Measurements from ENCODE around the gene CHMP2A. TPM values are rescaled to one million over a fixed set of nuclear protein-coding genes. Genes with fewer than 3 reads are reported as not detected.

CHMP2A gene
- total and polyA plus RNA-seq, 7 experiments from 2014 or later, result 64.3 to 193 (median 98.2) TPM

GRCh38 chr19:58529405-58529804, 25.5 kb downstream of the CHMP2A start:
- DNase-seq (no peak), ATAC-seq (no peak)
- no peak overlapping the region for H3K27ac Mint-ChIP-seq
- H3K27me3 Mint-ChIP-seq, result peaks cover 0 to 7% (median 0%) of the 10 kb centered on the region in 5 donors
- no peaks in the 10 kb centered on the region for H3K36me3 Mint-ChIP-seq
- no peak overlapping the region for H3K27ac ChIP-seq (ENCODE audit: low read depth, low read length)
- ChIA-PET CTCF (interaction anchor here (1.2 kb wide), 1 partner anchor 9 kb away, joined by 3 read pairs; no protein-coding TSS in a partner anchor), POLR2A (interaction anchor here (1.2 kb wide), 1 partner anchor 9 kb away, joined by 3 read pairs; no protein-coding TSS in a partner anchor)
- H3K9me3 ChIP-seq (ENCODE audit: control insufficient read depth in 2 of 3, low read length in 3 of 3), result no peaks in the 10 kb centered on the region
- no peaks in the 10 kb centered on the region for H3K27me3 ChIP-seq (ENCODE audit: control insufficient read depth in 2 of 2, insufficient read depth in 2 of 2, low read length in 2 of 2)
- H3K4me3 Mint-ChIP-seq, result no peak overlapping the region
- intact Hi-C loops (cut with micrococcal nuclease), result no loop called here
- H3K9me3 Mint-ChIP-seq, result no peaks in the 10 kb centered on the region
- H3K4me1 Mint-ChIP-seq, result no peaks in the 10 kb centered on the region
- no peak overlapping the region for H3K4me3 ChIP-seq (ENCODE audit: low read length)
- no peaks in the 10 kb centered on the region for H3K4me1 ChIP-seq (ENCODE audit: control insufficient read depth in 2 of 2, insufficient read depth in 2 of 2, low read length in 2 of 2)
- H3K36me3 ChIP-seq (ENCODE audit: control insufficient read depth in 2 of 3, insufficient read depth in 3 of 3, low read length in 3 of 3), result no peaks in the 10 kb centered on the region

DNA sequence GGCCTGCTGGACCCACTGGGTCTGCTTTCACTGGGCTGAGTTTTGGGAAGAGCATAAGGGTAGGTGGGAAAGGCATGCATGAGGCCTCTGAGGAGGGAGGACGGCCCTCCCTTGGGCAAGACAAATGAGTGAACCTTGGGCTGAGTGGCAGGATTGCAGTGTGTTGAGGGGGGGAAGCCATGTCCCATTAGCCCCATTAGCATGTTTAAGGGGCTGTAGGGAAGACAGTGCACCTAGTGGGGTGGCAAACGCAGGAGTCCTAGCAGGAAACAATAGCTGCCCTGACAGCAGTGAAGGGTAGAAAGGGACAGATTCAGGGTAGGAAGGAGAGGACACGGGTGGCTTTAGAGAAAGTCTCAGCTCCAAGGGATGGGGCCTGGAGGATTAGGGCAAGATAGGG, 32.2 kb downstream of the CHMP2A start:
- Histone ChIP-seq H3K4me1 (ENCODE audit: control insufficient read depth in 2 of 2, insufficient read depth in 2 of 2, low read length in 2 of 2) (peaks cover 10 to 12% of the 10 kb centered on the region in 2 donors), H3K4me3 (ENCODE audit: low read length) (no peak overlapping the region), H3K27me3 (ENCODE audit: control insufficient read depth in 2 of 2, insufficient read depth in 2 of 2, low read length in 2 of 2) (no peaks in the 10 kb centered on the region), H3K27ac (ENCODE audit: low read depth, low read length) (no peak overlapping the region), H3K9me3 (ENCODE audit: control insufficient read depth in 2 of 3, low read length in 3 of 3) (no peaks in the 10 kb centered on the region), H3K36me3 (ENCODE audit: control insufficient read depth in 2 of 3, insufficient read depth in 3 of 3, low read length in 3 of 3) (peaks cover 0 to under 1% (median 0%) of the 10 kb centered on the region in 3 experiments)
- Mint-ChIP-seq H3K4me1 (peaks cover 22 to 29% (median 27%) of the 10 kb centered on the region in 7 donors), H3K4me3 (no peak overlapping the region), H3K27me3 (peaks cover 0 to 3% (median 0%) of the 10 kb centered on the region in 5 donors), H3K36me3 (peaks cover 0 to 6% (median 0%) of the 10 kb centered on the region in 5 donors), H3K27ac (peak overlapping the region in 2 of 9 donors; percentile 28 to 41), H3K9me3 (peaks cover 0 to 4% (median 0%) of the 10 kb centered on the region in 11 donors)
- POLR2A ChIA-PET, result interaction anchor here (0.7 to 3.8 kb wide), 3 partner anchors 21 to 32 kb away, joined by 3 to 32 read pairs (median 5); partner anchors contain the start of genes CHMP2A and TRIM28
- intact Hi-C loops (cut with micrococcal nuclease), result no loop called here
- no peak for ATAC-seq
- no peak for DNase-seq
- CTCF ChIA-PET, result interaction anchor here (1.2 kb wide), 1 partner anchor 53 kb away, joined by 4 read pairs; no protein-coding TSS in a partner anchor

DNA sequence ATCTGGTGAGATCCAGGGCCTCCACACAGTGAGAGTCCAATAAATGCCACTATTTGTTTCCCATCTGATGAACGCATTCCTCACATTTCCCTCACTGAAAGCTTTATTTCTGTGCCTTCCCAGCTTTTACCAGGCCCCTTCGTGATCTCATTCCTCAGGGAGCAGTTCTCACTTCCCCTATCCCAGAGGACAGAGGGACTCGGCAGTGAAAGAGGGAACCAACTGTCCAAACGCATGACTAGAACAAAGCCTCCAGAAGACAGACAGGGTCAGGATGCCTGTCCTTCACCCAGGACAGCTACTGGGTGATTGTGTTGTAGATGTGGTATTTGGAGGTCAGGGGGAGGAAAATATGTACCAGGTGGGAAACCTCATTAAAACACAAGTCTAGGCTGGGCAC, 33.3 kb downstream of the CHMP2A start:
- ATAC-seq, result no peak
- intact Hi-C loops (cut with micrococcal nuclease), result no loop called here

GRCh38 chr19:58520257-58520599, 34.7 kb downstream of the CHMP2A start:
- Histone ChIP-seq H3K27me3 (ENCODE audit: control insufficient read depth in 2 of 2, insufficient read depth in 2 of 2, low read length in 2 of 2) (no peaks in the 10 kb centered on the region), H3K4me3 (ENCODE audit: low read length) (peak overlapping the region; percentile 76), H3K9me3 (ENCODE audit: control insufficient read depth in 2 of 3, low read length in 3 of 3) (no peaks in the 10 kb centered on the region), H3K36me3 (ENCODE audit: control insufficient read depth in 2 of 3, insufficient read depth in 3 of 3, low read length in 3 of 3) (peaks cover 0 to 22% (median 5%) of the 10 kb centered on the region in 3 experiments), H3K27ac (ENCODE audit: low read depth, low read length) (peak overlapping the region; percentile 86), H3K4me1 (ENCODE audit: control insufficient read depth in 2 of 2, insufficient read depth in 2 of 2, low read length in 2 of 2) (peaks cover 10 to 12% of the 10 kb centered on the region in 2 donors)
- Mint-ChIP-seq H3K4me3 (peak overlapping the region; percentile 90 to 97 (median 95)), H3K27me3 (peaks cover 0 to 3% (median 0%) of the 10 kb centered on the region in 5 donors), H3K4me1 (peaks cover 29 to 40% (median 34%) of the 10 kb centered on the region in 7 donors), H3K36me3 (peaks cover 0 to 16% (median 0%) of the 10 kb centered on the region in 5 donors), H3K27ac (peak overlapping the region; percentile 92 to 99 (median 97)), H3K9me3 (peaks cover 0 to 4% (median 0%) of the 10 kb centered on the region in 11 donors)
- ChIA-PET POLR2A (interaction anchor here (0.6 to 5.5 kb wide), 24 partner anchors 12 to 603 kb away, joined by 3 to 59 read pairs (median 6); partner anchors contain the start of genes CHMP2A, MZF1, TRIM28 and UBE2M), CTCF (interaction anchor here (0.8 to 4.8 kb wide), 14 partner anchors 9 to 160 kb away, joined by 3 to 46 read pairs (median 4); partner anchors contain the start of genes CHMP2A and TRIM28)
- ATAC-seq, result no peak
- intact Hi-C loops (cut with micrococcal nuclease), result loop anchor here (1.0 kb wide), 1 partner anchor 61 kb away; no protein-coding TSS in a partner anchor
- DNase-seq, result no peak

More for the DNA sequence above, 33.3 kb downstream of the CHMP2A start:
- Histone ChIP-seq H3K9me3 (ENCODE audit: control insufficient read depth in 2 of 3, low read length in 3 of 3) (no peaks in the 10 kb centered on the region), H3K27ac (ENCODE audit: low read depth, low read length) (no peak overlapping the region), H3K27me3 (ENCODE audit: control insufficient read depth in 2 of 2, insufficient read depth in 2 of 2, low read length in 2 of 2) (no peaks in the 10 kb centered on the region), H3K4me3 (ENCODE audit: low read length) (no peak overlapping the region), H3K36me3 (ENCODE audit: control insufficient read depth in 2 of 3, insufficient read depth in 3 of 3, low read length in 3 of 3) (peaks cover 0 to 11% (median 0%) of the 10 kb centered on the region in 3 experiments), H3K4me1 (ENCODE audit: control insufficient read depth in 2 of 2, insufficient read depth in 2 of 2, low read length in 2 of 2) (peaks cover 10 to 12% of the 10 kb centered on the region in 2 donors)
- POLR2A ChIA-PET, result interaction anchor here (2.0 to 5.5 kb wide), 4 partner anchors 10 to 59 kb away, joined by 4 to 59 read pairs (median 38); partner anchors contain the start of genes CHMP2A and TRIM28
- H3K4me3 Mint-ChIP-seq, result peak overlapping the region in 5 of 10 donors; percentile 11 to 42 (median 23)
- peaks cover 22 to 29% (median 27%) of the 10 kb centered on the region in 7 donors for H3K4me1 Mint-ChIP-seq
- peaks cover 0 to 6% (median 0%) of the 10 kb centered on the region in 5 donors for H3K36me3 Mint-ChIP-seq
- peak overlapping the region in 6 of 9 donors; percentile 20 to 75 (median 43) for H3K27ac Mint-ChIP-seq
- no peak for DNase-seq
- CTCF ChIA-PET, result interaction anchor here (0.6 to 4.8 kb wide), 4 partner anchors 33 to 140 kb away, joined by 3 to 46 read pairs (median 8); partner anchors contain the start of gene CHMP2A
- peaks cover 0 to 3% (median 0%) of the 10 kb centered on the region in 5 donors for H3K27me3 Mint-ChIP-seq
- peaks cover 0 to 4% (median 0%) of the 10 kb centered on the region in 11 donors for H3K9me3 Mint-ChIP-seq

GRCh38 chr19:58519355-58520256, 35.3 kb downstream of the CHMP2A start, which contains the start of gene ZBTB45:
Gene ZBTB45 (minus strand): TSS chr19:58519810. CDS start chr19:58517673, 2,137 bp downstream.
- CTCF ChIA-PET, result interaction anchor here (0.8 to 4.8 kb wide), 15 partner anchors 9 to 159 kb away, joined by 3 to 46 read pairs (median 4); partner anchors contain the start of genes CHMP2A and TRIM28
- Histone ChIP-seq H3K27me3 (ENCODE audit: control insufficient read depth in 2 of 2, insufficient read depth in 2 of 2, low read length in 2 of 2) (no peaks in the 10 kb centered on the region), H3K4me1 (ENCODE audit: control insufficient read depth in 2 of 2, insufficient read depth in 2 of 2, low read length in 2 of 2) (peaks cover 10 to 14% of the 10 kb centered on the region in 2 donors), H3K4me3 (ENCODE audit: low read length) (peak within 1 kb of the TSS; percentile 76), H3K27ac (ENCODE audit: low read depth, low read length) (peak within 1 kb of the TSS; percentile 86), H3K9me3 (ENCODE audit: control insufficient read depth in 2 of 3, low read length in 3 of 3) (no peaks in the 10 kb centered on the region), H3K36me3 (ENCODE audit: control insufficient read depth in 2 of 3, insufficient read depth in 3 of 3, low read length in 3 of 3) (peaks cover 0 to 22% (median 5%) of the 10 kb centered on the region in 3 experiments)
- DNase-seq (peak; percentile 81 to 97 (median 88)), ATAC-seq (peak; percentile 89)
- Mint-ChIP-seq H3K27me3 (peaks cover 0 to 3% (median 0%) of the 10 kb centered on the region in 5 donors), H3K4me1 (peaks cover 29 to 43% (median 37%) of the 10 kb centered on the region in 7 donors), H3K4me3 (peak within 1 kb of the TSS; percentile 90 to 97 (median 95)), H3K36me3 (peaks cover 0 to 16% (median 0%) of the 10 kb centered on the region in 5 donors), H3K27ac (peak within 1 kb of the TSS; percentile 92 to 99 (median 97)), H3K9me3 (peaks cover 0 to 4% (median 0%) of the 10 kb centered on the region in 11 donors)
- intact Hi-C loops (cut with micrococcal nuclease), result loop anchor here (1.0 to 2.0 kb wide), 16 partner anchors 20 to 792 kb away; partner anchors contain the start of genes CHMP2A (in 2 of the 2), MZF1 (in 2 of the 2), TRIM28 (in 2 of the 2) and ZNF446 (in 2 of the 2)
- POLR2A ChIA-PET, result interaction anchor here (0.6 to 5.5 kb wide), 26 partner anchors 13 to 603 kb away, joined by 3 to 59 read pairs (median 5); partner anchors contain the start of genes CHMP2A, MZF1, TRIM28 and UBE2M

Measured in naive thymus-derived CD4-positive, alpha-beta T cell (primary cell).